WTC11 (cell line): ENCODE data around the gene LGMN. TPM values are rescaled to one million over a fixed set of nuclear protein-coding genes. Genes with fewer than 3 reads are reported as not detected.

ENCODE experiments used
- ATAC-seq: fragments of 200-7000 bp; cut with Tn5 transposase; 2 replicates; pipeline ENCODE4 v1.10.0; 2021; ENCODE audit warnings: mild to moderate bottlenecking, moderate library complexity
- CTCF ChIA-PET: fragments of 300-600 bp; sonication (Branson Sonifier 250); formaldehyde crosslinking; loops from one replicate; lab custom pipeline; 2021; ENCODE audit warnings: antibody characterized with exemption; lab: Charles Lee
- POLR2A ChIA-PET: fragments of 350-600 bp; sonication (Branson Sonifier 250); formaldehyde crosslinking; loops from one replicate; lab custom pipeline; 2021; ENCODE audit warnings: antibody characterized with exemption; lab: Charles Lee
- DNase-seq: peaks from one replicate; pipeline ENCODE4 v3.0.0; 2021; ENCODE audit warnings: low spot score
- H3K27ac Mint-ChIP-seq: 2 replicates; pipeline ENCODE4 v1.8.0; 2021; ENCODE audit warnings: mixed read lengths
- H3K27me3 Mint-ChIP-seq: 2 replicates; pipeline ENCODE4 v1.8.0; 2021; ENCODE audit warnings: low read depth, mild to moderate bottlenecking, moderate library complexity, mixed read lengths
- H3K36me3 Mint-ChIP-seq: 2 replicates; pipeline ENCODE4 v1.8.0; 2021; ENCODE audit warnings: mixed read lengths
- H3K4me1 Mint-ChIP-seq: 2 replicates; pipeline ENCODE4 v1.8.0; 2022; ENCODE audit warnings: mixed read lengths
- H3K4me3 Mint-ChIP-seq: 2 replicates; pipeline ENCODE4 v1.8.0; 2021; ENCODE audit warnings: mild to moderate bottlenecking, moderate library complexity, mixed read lengths
- H3K9me3 Mint-ChIP-seq: 2 replicates; pipeline ENCODE4 v1.8.0; 2021; ENCODE audit warnings: mixed read lengths
- ATF1 ChIP-seq: sonication (generic); formaldehyde crosslinking; IDR thresholded peaks from 2 replicates; pipeline ENCODE4 v1.8.1; 2023; ENCODE audit warnings: mild to moderate bottlenecking, moderate library complexity, missing genetic modification reagents
- ELF4 ChIP-seq: sonication (generic); formaldehyde crosslinking; IDR thresholded peaks from 2 replicates; pipeline ENCODE4 v1.8.1; 2022; ENCODE audit warnings: low read depth, mild to moderate bottlenecking, moderate library complexity, missing genetic modification reagents
- ESRRA ChIP-seq: sonication (generic); formaldehyde crosslinking; IDR thresholded peaks from 2 replicates; pipeline ENCODE4 v1.8.1; 2022; ENCODE audit warnings: mild to moderate bottlenecking, missing genetic modification reagents, borderline replicate concordance
- ETV6 ChIP-seq: sonication (generic); formaldehyde crosslinking; IDR thresholded peaks from 2 replicates; pipeline ENCODE4 v1.8.1; 2022; ENCODE audit warnings: mild to moderate bottlenecking, missing genetic modification reagents
- JUN ChIP-seq: sonication (generic); formaldehyde crosslinking; IDR thresholded peaks from 2 replicates; pipeline ENCODE4 v1.8.0; 2023; ENCODE audit warnings: mild to moderate bottlenecking, missing genetic modification reagents
- MXD4 ChIP-seq: fragments of 250-450 bp; sonication (Bioruptor Pico); IDR thresholded peaks from 2 replicates; pipeline ENCODE4 v1.8.0; 2021; ENCODE audit warnings: mild to moderate bottlenecking, moderate library complexity, borderline replicate concordance
- MYBL2 ChIP-seq: sonication (generic); formaldehyde crosslinking; IDR thresholded peaks from 2 replicates; pipeline ENCODE4 v1.8.1; 2023; ENCODE audit warnings: mild to moderate bottlenecking, moderate library complexity, missing genetic modification reagents
- NFATC4 ChIP-seq: fragments of 250-450 bp; sonication (Bioruptor Pico); IDR thresholded peaks from 2 replicates; pipeline ENCODE4 v1.9.0; 2021; ENCODE audit warnings: mild to moderate bottlenecking
- RELA ChIP-seq: sonication (generic); formaldehyde crosslinking; IDR thresholded peaks from 2 replicates; pipeline ENCODE4 v1.8.1; 2022; ENCODE audit warnings: missing genetic modification reagents, mild to moderate bottlenecking, borderline replicate concordance
- SMAD3 ChIP-seq: sonication (generic); formaldehyde crosslinking; IDR thresholded peaks from 2 replicates; pipeline ENCODE4 v1.8.0; 2022; ENCODE audit warnings: missing genetic modification reagents, mild to moderate bottlenecking, borderline replicate concordance
- TEAD4 ChIP-seq: sonication (generic); formaldehyde crosslinking; IDR thresholded peaks from 2 replicates; pipeline ENCODE4 v1.8.0; 2022; ENCODE audit warnings: mild to moderate bottlenecking, missing genetic modification reagents
- ZNF263 ChIP-seq: sonication (generic); formaldehyde crosslinking; IDR thresholded peaks from 2 replicates; pipeline ENCODE4 v1.8.1; 2022; ENCODE audit warnings: low read depth, mild to moderate bottlenecking, moderate library complexity, missing genetic modification reagents
- ZNF317 ChIP-seq: sonication (generic); formaldehyde crosslinking; IDR thresholded peaks from 2 replicates; pipeline ENCODE4 v1.8.1; 2023; ENCODE audit warnings: low read depth, mild to moderate bottlenecking, moderate library complexity, missing genetic modification reagents, borderline replicate concordance
- total RNA-seq: library from RNA; stranded (reverse); gene quantifications from 3 replicates; pipeline ENCODE4 v1.2.3, GENCODE V29; 2021
- TF ChIP-seq, protein P1 (sequence below): fragments of 250-450 bp; sonication (Bioruptor Pico); IDR thresholded peaks from 2 replicates; pipeline ENCODE4 v1.8.0; 2021; ENCODE audit warnings: mild to moderate bottlenecking
- TF ChIP-seq, protein P2 (sequence below): sonication (generic); formaldehyde crosslinking; IDR thresholded peaks from 2 replicates; pipeline ENCODE4 v1.8.0; 2022; ENCODE audit warnings: mild to moderate bottlenecking, missing genetic modification reagents
- TF ChIP-seq, protein P3 (sequence below): fragments of 200-600 bp; IDR thresholded peaks from 2 replicates; pipeline ENCODE4 v1.8.0; 2022; ENCODE audit warnings: antibody characterized with exemption
- TF ChIP-seq, protein P4 (sequence below): fragments of 250-450 bp; sonication (Bioruptor Pico); conservative IDR thresholded peaks from 2 replicates; pipeline ENCODE4 v1.9.0; 2021; ENCODE audit warnings: mild to moderate bottlenecking
- TF ChIP-seq, protein P5 (sequence below): sonication (generic); formaldehyde crosslinking; IDR thresholded peaks from 2 replicates; pipeline ENCODE4 v1.8.1; 2022; ENCODE audit warnings: missing genetic modification reagents, borderline replicate concordance
- TF ChIP-seq, protein P6 (sequence below): sonication (generic); formaldehyde crosslinking; IDR thresholded peaks from 2 replicates; pipeline ENCODE4 v1.8.1; 2023; ENCODE audit warnings: mild to moderate bottlenecking, missing genetic modification reagents
- TF ChIP-seq, protein P7 (sequence below): sonication (generic); formaldehyde crosslinking; IDR thresholded peaks from 2 replicates; pipeline ENCODE4 v1.8.0; 2023; ENCODE audit warnings: missing genetic modification reagents
- TF ChIP-seq, protein P8 (sequence below): fragments of 250-450 bp; sonication (Bioruptor Pico); IDR thresholded peaks from 2 replicates; pipeline ENCODE4 v2.1.2; 2022; ENCODE audit warnings: mild to moderate bottlenecking, moderate library complexity

Gene LGMN
- total RNA-seq, 1 experiment from 2014 or later, result 55.7 TPM

DNA sequence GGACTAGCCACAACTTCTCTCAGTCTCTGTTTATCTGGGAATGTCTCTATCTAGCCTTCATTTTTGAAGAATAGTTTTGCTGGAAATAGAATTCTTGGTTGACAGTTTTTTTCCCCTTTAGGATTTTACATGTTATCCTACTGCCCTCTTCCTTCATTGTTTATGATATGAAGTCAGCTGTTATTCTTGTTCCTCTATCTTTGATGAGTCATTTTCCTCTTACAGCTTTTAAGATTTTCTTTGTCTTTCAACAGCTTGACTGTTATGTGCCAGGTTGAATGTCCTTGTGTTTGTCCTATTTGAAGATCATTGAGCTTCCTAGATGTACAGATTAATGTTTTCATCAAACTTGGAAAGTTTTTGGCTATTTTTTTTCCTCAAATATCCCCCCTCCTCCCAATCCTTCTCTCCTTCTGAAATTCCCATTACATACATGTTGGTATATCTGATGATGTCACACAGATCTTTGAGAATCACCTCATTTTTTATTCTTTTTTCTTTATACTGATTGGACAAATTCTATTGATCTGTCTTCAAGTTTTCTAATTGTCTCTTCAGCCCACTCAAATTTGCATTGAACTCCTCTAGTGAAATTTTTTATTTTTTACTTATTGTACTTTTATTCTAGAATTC is 41.1 kb upstream of the LGMN start:
- H3K36me3 Mint-ChIP-seq, result peaks cover 24% of the 10 kb centered on the region
- ATAC-seq (no peak), DNase-seq (no peak)
- POLR2A ChIA-PET, result no interaction called here
- peaks cover 20% of the 10 kb centered on the region for H3K27me3 Mint-ChIP-seq
- peaks cover 41% of the 10 kb centered on the region for H3K9me3 Mint-ChIP-seq
- TF ChIP-seq ZNF317 (CRISPR knock-in tag) (peak; percentile 71; the same call in 1 of the 2 replicates), ESRRA (CRISPR knock-in tag) (no peak)
- TF ChIP-seq, all 79 proteins: peak for 1
- Mint-ChIP-seq H3K27ac (no peak overlapping the region), H3K4me1 (peaks cover 13% of the 10 kb centered on the region), H3K4me3 (no peak overlapping the region)
- CTCF ChIA-PET, result no interaction called here

DNA sequence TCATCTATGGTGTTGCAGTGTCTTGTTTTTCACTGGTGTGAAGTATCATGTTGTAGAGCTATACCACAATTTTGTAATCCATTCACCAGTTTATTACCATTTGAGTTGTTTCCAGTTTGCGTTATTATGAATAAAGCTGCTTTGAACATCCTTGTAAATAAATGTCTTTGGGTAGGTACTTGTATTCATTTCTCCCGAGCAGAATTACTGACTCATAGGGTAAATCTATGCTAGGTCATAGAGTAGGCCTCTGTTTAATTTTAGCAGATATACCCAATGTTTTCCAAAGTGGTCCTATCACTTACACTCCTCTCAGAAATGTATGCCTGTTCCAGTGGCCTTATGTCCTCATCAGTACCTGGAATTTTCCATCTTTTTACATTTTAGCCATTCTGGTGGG is 39.1 kb upstream of the LGMN start:
- Mint-ChIP-seq H3K9me3 (peaks cover 38% of the 10 kb centered on the region), H3K4me3 (no peak overlapping the region), H3K36me3 (peaks cover 24% of the 10 kb centered on the region), H3K27ac (no peak overlapping the region), H3K4me1 (peaks cover 2% of the 10 kb centered on the region; the same call in 1 of the 2 replicates), H3K27me3 (peaks cover 20% of the 10 kb centered on the region)
- ATAC-seq, result no peak
- no peak for DNase-seq
- POLR2A ChIA-PET, result no interaction called here
- CTCF ChIA-PET, result interaction anchor here (0.6 kb wide), 1 partner anchor 101 kb away, joined by 3 read pairs; no protein-coding TSS in a partner anchor
- TF ChIP-seq, protein P1, sequence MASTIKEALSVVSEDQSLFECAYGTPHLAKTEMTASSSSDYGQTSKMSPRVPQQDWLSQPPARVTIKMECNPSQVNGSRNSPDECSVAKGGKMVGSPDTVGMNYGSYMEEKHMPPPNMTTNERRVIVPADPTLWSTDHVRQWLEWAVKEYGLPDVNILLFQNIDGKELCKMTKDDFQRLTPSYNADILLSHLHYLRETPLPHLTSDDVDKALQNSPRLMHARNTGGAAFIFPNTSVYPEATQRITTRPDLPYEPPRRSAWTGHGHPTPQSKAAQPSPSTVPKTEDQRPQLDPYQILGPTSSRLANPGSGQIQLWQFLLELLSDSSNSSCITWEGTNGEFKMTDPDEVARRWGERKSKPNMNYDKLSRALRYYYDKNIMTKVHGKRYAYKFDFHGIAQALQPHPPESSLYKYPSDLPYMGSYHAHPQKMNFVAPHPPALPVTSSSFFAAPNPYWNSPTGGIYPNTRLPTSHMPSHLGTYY, result no peak
- TF ChIP-seq, protein P2, sequence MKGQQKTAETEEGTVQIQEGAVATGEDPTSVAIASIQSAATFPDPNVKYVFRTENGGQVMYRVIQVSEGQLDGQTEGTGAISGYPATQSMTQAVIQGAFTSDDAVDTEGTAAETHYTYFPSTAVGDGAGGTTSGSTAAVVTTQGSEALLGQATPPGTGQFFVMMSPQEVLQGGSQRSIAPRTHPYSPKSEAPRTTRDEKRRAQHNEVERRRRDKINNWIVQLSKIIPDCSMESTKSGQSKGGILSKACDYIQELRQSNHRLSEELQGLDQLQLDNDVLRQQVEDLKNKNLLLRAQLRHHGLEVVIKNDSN, result no peak
- TF ChIP-seq, protein P3, sequence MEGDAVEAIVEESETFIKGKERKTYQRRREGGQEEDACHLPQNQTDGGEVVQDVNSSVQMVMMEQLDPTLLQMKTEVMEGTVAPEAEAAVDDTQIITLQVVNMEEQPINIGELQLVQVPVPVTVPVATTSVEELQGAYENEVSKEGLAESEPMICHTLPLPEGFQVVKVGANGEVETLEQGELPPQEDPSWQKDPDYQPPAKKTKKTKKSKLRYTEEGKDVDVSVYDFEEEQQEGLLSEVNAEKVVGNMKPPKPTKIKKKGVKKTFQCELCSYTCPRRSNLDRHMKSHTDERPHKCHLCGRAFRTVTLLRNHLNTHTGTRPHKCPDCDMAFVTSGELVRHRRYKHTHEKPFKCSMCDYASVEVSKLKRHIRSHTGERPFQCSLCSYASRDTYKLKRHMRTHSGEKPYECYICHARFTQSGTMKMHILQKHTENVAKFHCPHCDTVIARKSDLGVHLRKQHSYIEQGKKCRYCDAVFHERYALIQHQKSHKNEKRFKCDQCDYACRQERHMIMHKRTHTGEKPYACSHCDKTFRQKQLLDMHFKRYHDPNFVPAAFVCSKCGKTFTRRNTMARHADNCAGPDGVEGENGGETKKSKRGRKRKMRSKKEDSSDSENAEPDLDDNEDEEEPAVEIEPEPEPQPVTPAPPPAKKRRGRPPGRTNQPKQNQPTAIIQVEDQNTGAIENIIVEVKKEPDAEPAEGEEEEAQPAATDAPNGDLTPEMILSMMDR, result no peak

DNA sequence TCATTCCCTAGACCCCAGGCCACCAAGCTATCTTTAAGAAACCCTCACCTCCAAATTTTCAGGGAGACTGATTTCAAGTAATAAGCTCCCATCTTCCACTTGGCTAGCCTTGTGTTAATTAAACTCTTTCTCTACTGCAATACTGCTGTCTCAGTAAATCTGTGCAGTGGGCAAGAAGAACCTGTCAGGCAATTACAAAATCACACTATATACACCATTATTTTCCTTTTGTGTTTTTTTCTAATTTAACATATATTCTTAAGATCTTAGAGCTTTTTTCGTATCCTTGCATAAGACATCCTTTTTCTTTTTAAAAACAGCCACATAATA is 38.0 kb upstream of the LGMN start:
- H3K4me3 Mint-ChIP-seq, result no peak overlapping the region
- TF ChIP-seq, protein P4, sequence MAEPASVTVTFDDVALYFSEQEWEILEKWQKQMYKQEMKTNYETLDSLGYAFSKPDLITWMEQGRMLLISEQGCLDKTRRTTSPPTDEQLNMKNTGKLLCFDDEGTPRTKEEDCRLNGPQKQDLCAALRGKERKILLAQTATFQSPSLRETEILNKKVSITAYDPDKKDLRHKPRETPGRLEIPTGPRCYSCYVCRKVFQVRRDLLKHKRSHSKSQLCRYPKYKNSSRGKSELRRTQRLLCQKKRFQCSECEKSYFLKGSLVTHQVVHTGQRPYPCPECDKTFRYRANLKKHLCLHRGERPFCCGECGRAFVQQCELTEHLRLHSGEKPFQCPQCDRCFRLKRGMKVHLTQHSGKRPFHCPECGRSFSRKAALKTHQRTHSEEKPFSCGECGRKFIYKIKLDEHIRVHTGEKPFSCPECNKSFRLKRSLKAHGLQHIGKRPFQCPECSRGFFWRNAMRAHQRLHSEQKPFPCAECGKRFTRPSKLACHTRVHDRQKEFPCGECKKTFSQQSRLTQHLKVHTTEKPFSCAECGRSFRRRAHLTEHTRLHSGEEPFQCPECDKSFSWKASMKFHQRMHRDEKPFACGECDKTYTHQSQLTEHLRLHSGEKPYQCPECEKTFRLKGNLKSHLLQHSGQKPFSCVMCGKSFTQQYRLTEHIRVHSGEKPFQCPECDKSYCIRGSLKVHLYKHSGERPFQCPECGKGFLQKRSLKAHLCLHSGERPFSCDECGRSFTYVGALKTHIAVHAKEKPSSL (CRISPR knock-in tag), result no peak
- TF ChIP-seq ATF1 (CRISPR knock-in tag) (no peak), MYBL2 (CRISPR knock-in tag) (no peak), MXD4 (no peak), TEAD4 (CRISPR knock-in tag) (no peak), JUN (CRISPR knock-in tag) (no peak), ETV6 (CRISPR knock-in tag) (no peak), RELA (no peak), ZNF263 (CRISPR knock-in tag) (no peak), ELF4 (no peak), NFATC4 (CRISPR knock-in tag) (no peak), SMAD3 (CRISPR knock-in tag) (no peak)
- TF ChIP-seq, protein P5, sequence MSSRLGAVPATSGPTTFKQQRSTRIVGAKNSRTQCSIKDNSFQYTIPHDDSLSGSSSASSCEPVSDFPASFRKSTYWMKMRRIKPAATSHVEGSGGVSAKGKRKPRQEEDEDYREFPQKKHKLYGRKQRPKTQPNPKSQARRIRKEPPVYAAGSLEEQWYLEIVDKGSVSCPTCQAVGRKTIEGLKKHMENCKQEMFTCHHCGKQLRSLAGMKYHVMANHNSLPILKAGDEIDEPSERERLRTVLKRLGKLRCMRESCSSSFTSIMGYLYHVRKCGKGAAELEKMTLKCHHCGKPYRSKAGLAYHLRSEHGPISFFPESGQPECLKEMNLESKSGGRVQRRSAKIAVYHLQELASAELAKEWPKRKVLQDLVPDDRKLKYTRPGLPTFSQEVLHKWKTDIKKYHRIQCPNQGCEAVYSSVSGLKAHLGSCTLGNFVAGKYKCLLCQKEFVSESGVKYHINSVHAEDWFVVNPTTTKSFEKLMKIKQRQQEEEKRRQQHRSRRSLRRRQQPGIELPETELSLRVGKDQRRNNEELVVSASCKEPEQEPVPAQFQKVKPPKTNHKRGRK (CRISPR knock-in tag), result no peak
- TF ChIP-seq, protein P6, sequence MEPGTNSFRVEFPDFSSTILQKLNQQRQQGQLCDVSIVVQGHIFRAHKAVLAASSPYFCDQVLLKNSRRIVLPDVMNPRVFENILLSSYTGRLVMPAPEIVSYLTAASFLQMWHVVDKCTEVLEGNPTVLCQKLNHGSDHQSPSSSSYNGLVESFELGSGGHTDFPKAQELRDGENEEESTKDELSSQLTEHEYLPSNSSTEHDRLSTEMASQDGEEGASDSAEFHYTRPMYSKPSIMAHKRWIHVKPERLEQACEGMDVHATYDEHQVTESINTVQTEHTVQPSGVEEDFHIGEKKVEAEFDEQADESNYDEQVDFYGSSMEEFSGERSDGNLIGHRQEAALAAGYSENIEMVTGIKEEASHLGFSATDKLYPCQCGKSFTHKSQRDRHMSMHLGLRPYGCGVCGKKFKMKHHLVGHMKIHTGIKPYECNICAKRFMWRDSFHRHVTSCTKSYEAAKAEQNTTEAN (CRISPR knock-in tag), result no peak
- TF ChIP-seq, protein P7, sequence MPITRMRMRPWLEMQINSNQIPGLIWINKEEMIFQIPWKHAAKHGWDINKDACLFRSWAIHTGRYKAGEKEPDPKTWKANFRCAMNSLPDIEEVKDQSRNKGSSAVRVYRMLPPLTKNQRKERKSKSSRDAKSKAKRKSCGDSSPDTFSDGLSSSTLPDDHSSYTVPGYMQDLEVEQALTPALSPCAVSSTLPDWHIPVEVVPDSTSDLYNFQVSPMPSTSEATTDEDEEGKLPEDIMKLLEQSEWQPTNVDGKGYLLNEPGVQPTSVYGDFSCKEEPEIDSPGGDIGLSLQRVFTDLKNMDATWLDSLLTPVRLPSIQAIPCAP, result no peak
- TF ChIP-seq, protein P8, sequence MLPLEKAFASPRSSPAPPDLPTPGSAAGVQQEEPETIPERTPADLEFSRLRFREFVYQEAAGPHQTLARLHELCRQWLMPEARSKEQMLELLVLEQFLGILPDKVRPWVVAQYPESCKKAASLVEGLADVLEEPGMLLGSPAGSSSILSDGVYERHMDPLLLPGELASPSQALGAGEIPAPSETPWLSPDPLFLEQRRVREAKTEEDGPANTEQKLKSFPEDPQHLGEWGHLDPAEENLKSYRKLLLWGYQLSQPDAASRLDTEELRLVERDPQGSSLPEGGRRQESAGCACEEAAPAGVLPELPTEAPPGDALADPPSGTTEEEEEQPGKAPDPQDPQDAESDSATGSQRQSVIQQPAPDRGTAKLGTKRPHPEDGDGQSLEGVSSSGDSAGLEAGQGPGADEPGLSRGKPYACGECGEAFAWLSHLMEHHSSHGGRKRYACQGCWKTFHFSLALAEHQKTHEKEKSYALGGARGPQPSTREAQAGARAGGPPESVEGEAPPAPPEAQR (CRISPR knock-in tag), result no peak
- no peak overlapping the region; the same call in 1 of the 2 replicates for H3K27ac Mint-ChIP-seq
- DNase-seq (no peak), ATAC-seq (no peak)
- ChIA-PET CTCF (interaction anchor here (1.0 kb wide), 2 partner anchors 44 to 71 kb away, joined by 3 to 5 read pairs; no protein-coding TSS in a partner anchor), POLR2A (no interaction called here)
- H3K9me3 Mint-ChIP-seq, result peaks cover 38% of the 10 kb centered on the region
- peaks cover 24% of the 10 kb centered on the region for H3K36me3 Mint-ChIP-seq
- H3K27me3 Mint-ChIP-seq, result peaks cover 20% of the 10 kb centered on the region
- peaks cover 4% of the 10 kb centered on the region for H3K4me1 Mint-ChIP-seq
